ENCODE measurements around the gene HRAS. TPM values are rescaled to one million over a fixed set of nuclear protein-coding genes. Genes with fewer than 3 reads are reported as not detected.
"Not testable (repeated sequence)": the region's sequence is repeated elsewhere in the genome, so short reads cannot be mapped to it uniquely, and the experiment has no call there.

The HRAS gene
- 53.4 and 62.1 TPM in 2 replicates for polyA plus RNA-seq (2014; cell fraction: cytosol; rRNA removed)
- 109 and 113 TPM in 2 replicates for polyA plus RNA-seq (2014; cell fraction: nucleus; rRNA removed)

- peak; percentile 90 for DNase-seq (ENCODE audit: low spot score)
Observed at GRCh38 chr11:535519-536454, at the start of gene HRAS. TSS of gene HRAS (minus strand) at chr11:535576.

- DNase-seq (ENCODE audit: low spot score) = no peak
Observed at GRCh38 chr11:584287-584686, 48.9 kb upstream of the HRAS start.

GRCh38 chr11:581752-582151, 46.4 kb upstream of the HRAS start:
- DNase-seq (ENCODE audit: low spot score) = no peak

- DNase-seq (ENCODE audit: low spot score) = no peak
Observed at GRCh38 chr11:581342-581741, 46.0 kb upstream of the HRAS start.

GRCh38 chr11:579830-580601, 44.6 kb upstream of the HRAS start:
- DNase-seq (ENCODE audit: low spot score) = no peak

- DNase-seq (ENCODE audit: low spot score) = no peak
Observed at GRCh38 chr11:578276-579035, 43.1 kb upstream of the HRAS start.

- no peak for DNase-seq (ENCODE audit: low spot score)
Observed at GRCh38 chr11:577611-577894, 42.2 kb upstream of the HRAS start.

- DNase-seq (ENCODE audit: low spot score) = no peak
Observed at GRCh38 chr11:576811-577610, 41.6 kb upstream of the HRAS start.

GRCh38 chr11:575996-576768, 40.8 kb upstream of the HRAS start, which contains the start of gene PHRF1:
TSS of gene PHRF1 (plus strand) at chr11:576470. CDS start at chr11:581513, 5,043 bp downstream.
- DNase-seq (ENCODE audit: low spot score) = peak; percentile 94

GRCh38 chr11:575313-575995, 40.1 kb upstream of the HRAS start:
- DNase-seq (ENCODE audit: low spot score) = peak; percentile 77

- no peak for DNase-seq (ENCODE audit: low spot score)
Observed at GRCh38 chr11:574632-575312, 39.4 kb upstream of the HRAS start.

- DNase-seq (ENCODE audit: low spot score) = not testable (repeated sequence)
Observed at GRCh38 chr11:574031-574570, 38.7 kb upstream of the HRAS start.

- no peak for DNase-seq (ENCODE audit: low spot score)
Observed at GRCh38 chr11:573146-573759, 37.9 kb upstream of the HRAS start.

- DNase-seq (ENCODE audit: low spot score) = no peak
Observed at GRCh38 chr11:571802-572185, 36.4 kb upstream of the HRAS start.

GRCh38 chr11:569158-569885, 33.9 kb upstream of the HRAS start:
- DNase-seq (ENCODE audit: low spot score) = no peak

- peak; percentile 95 for DNase-seq (ENCODE audit: low spot score)
Observed at GRCh38 chr11:568306-569157, 33.2 kb upstream of the HRAS start.

All from SK-N-DZ (cell line).